Heart left ventricle (tissue), 13 donors: ENCODE data around the gene FREM2.

Experiments used
- POLR2A ChIP-seq, 2 donors: fragments of 450-650 bp; IDR thresholded peaks; one replicate each; pipeline ENCODE4 v1.6.1; 2017; ENCODE audit warnings: antibody characterized with exemption in 2 of 2, mild to moderate bottlenecking in 2 of 2, moderate library complexity in 2 of 2
- TF ChIP-seq, protein P1 (sequence below), 12 donors: fragments of 200-600 bp; sonication (generic) in 4 of 12; IDR thresholded peaks; one replicate each; pipeline versions ENCODE4 v1.5.0 to v1.8.0; 2018 to 2022; ENCODE audit warnings: antibody characterized with exemption in 12 of 12, mild to moderate bottlenecking in 5 of 12
- donor health status: ischemic (EF 13 %, LVEDD 7.1; RV severe dilation, severe dysfunction).
- donor health status: DM: no; HTN: yes; CAD: no.
- donor health status: DM: no; HTN: no; CAD: no.
- donor health status: ischemic (EF 25% LVEDD 6.9; RV normal size, moderate dysfunction).
- donor health status: ischemic (EF 25% LVEDD 5.7; RV mildly dilated, moderate dysfunction).
- donor health status: ischemic (EF 35%, LVEDD 5.7; RV mildly dilated, moderate dysfunction).
- donor health status: nonischemic (EF 11% LVEDD 7.7; RV severe dilation, severe dysfunction).
- donor health status: DM: yes; HTN: yes; CAD: no.
- donor health status: PGD.
- donor health status: ischemic (EF 29% LVEDD 5.4; RV normal size, mild dysfunction).
- donor health status: nonischemic (EF 23%, LVEDD 6.1; RV moderate dilation, normal function).

DNA sequence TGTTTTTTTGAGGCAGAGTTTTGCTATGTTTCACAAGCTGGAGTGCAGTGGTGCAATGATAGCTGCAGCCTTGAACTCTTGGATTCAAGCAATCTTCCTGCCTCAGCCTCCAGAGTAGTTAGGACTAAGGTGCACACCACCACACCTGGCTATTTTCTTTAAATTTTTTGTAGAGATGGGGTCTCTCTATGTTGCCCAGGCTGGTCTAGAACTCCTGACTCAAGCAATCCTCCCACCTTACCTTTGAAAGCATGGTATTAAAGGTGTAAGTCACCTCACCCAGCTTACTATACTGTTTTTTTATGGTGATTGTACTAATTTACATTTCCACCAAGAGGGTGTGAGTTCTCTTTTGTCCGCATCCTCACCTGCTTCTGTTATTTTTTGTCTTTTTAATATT, 110.0 kb downstream of the FREM2 start:
- TF ChIP-seq, protein P1, sequence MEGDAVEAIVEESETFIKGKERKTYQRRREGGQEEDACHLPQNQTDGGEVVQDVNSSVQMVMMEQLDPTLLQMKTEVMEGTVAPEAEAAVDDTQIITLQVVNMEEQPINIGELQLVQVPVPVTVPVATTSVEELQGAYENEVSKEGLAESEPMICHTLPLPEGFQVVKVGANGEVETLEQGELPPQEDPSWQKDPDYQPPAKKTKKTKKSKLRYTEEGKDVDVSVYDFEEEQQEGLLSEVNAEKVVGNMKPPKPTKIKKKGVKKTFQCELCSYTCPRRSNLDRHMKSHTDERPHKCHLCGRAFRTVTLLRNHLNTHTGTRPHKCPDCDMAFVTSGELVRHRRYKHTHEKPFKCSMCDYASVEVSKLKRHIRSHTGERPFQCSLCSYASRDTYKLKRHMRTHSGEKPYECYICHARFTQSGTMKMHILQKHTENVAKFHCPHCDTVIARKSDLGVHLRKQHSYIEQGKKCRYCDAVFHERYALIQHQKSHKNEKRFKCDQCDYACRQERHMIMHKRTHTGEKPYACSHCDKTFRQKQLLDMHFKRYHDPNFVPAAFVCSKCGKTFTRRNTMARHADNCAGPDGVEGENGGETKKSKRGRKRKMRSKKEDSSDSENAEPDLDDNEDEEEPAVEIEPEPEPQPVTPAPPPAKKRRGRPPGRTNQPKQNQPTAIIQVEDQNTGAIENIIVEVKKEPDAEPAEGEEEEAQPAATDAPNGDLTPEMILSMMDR (IDR thresholded peaks at IDR 0.05), result no peak
- no peak for TF ChIP-seq POLR2A (IDR thresholded peaks at IDR 0.05)
